ENCODE data around the gene AHCY.
"Not testable (repeated sequence)": the region's sequence is repeated elsewhere in the genome, so short reads cannot be mapped to it uniquely, and the experiment has no call there.

Gene AHCY

GRCh38 chr20:34269996-34270627, 33.0 kb downstream of the AHCY start:
- H3K4me3 ChIP-seq (ENCODE audit: low read length), result no peak overlapping the region
- DNase-seq (ENCODE audit: low read depth, low spot score), result no peak

- no peak for DNase-seq (ENCODE audit: low read depth, low spot score)
- no peak overlapping the region for H3K4me3 ChIP-seq (ENCODE audit: low read length)
Measured at GRCh38 chr20:34268851-34269636, 34.1 kb downstream of the AHCY start.

GRCh38 chr20:34268145-34268544, 35.0 kb downstream of the AHCY start:
- H3K4me3 ChIP-seq (ENCODE audit: low read length), result no peak overlapping the region
- DNase-seq (ENCODE audit: low read depth, low spot score), result no peak

- no peak for DNase-seq (ENCODE audit: low read depth, low spot score)
- no peak overlapping the region for H3K4me3 ChIP-seq (ENCODE audit: low read length)
Measured at GRCh38 chr20:34264141-34264540, 39.0 kb downstream of the AHCY start.

- H3K4me3 ChIP-seq (ENCODE audit: low read length); DNase-seq (ENCODE audit: low read depth, low spot score): not testable (repeated sequence)
Measured at GRCh38 chr20:34263468-34263867, 39.7 kb downstream of the AHCY start.

GRCh38 chr20:34262488-34263288, 40.5 kb downstream of the AHCY start:
- DNase-seq (ENCODE audit: low read depth, low spot score), result no peak
- H3K4me3 ChIP-seq (ENCODE audit: low read length), result no peak overlapping the region

- DNase-seq (ENCODE audit: low read depth, low spot score), result no peak
- H3K4me3 ChIP-seq (ENCODE audit: low read length), result no peak overlapping the region
Measured at GRCh38 chr20:34260208-34260942, 42.8 kb downstream of the AHCY start.

GRCh38 chr20:34256629-34257124, 46.5 kb downstream of the AHCY start:
- no peak overlapping the region for H3K4me3 ChIP-seq (ENCODE audit: low read length)
- DNase-seq (ENCODE audit: low read depth, low spot score), result no peak

- no peak for DNase-seq (ENCODE audit: low read depth, low spot score)
- no peak overlapping the region for H3K4me3 ChIP-seq (ENCODE audit: low read length)
Measured at GRCh38 chr20:34254979-34255378, 48.2 kb downstream of the AHCY start.

DNA sequence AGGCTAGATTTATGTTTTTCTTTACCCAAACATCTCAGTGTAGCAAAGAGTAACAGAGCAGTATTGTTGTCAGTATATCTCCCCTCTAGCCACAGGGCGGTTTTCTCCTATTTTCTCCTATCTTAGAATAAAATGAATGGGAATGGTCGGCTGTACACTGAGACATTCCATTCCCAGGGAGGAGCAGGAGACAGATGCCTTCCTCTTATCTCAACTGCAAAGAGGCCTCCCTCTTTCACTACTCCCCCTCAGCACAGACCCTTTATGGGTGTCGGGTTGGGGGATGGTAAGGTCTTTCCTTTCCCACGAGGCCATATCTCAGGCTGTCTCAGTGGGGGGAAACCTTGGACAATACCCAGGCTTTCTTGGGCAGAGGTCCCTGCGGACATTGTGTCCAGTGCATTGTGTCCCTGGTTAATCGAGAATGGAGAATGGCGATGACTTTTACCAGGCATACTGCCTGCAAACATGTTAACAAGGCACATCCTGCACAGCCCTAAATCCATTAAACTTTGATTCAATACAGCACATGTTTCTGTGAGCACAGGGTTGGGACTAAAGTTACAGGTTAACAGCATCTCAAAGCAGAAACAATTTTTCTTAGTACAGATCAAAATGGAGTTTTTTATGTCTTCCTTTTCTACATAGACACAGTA, 50.6 kb downstream of the AHCY start:
- H3K4me3 ChIP-seq (ENCODE audit: low read length); DNase-seq (ENCODE audit: low read depth, low spot score): not testable (repeated sequence)

- no peak overlapping the region for H3K4me3 ChIP-seq (ENCODE audit: low read length)
- DNase-seq (ENCODE audit: low read depth, low spot score), result no peak
Measured at GRCh38 chr20:34251619-34252018, 51.5 kb downstream of the AHCY start.

GRCh38 chr20:34250005-34250404, 53.1 kb downstream of the AHCY start:
- no peak overlapping the region for H3K4me3 ChIP-seq (ENCODE audit: low read length)
- no peak for DNase-seq (ENCODE audit: low read depth, low spot score)

GRCh38 chr20:34249291-34249690, 53.9 kb downstream of the AHCY start:
- H3K4me3 ChIP-seq (ENCODE audit: low read length), result no peak overlapping the region
- peak; percentile 73 for DNase-seq (ENCODE audit: low read depth, low spot score)

GRCh38 chr20:34246126-34246626, 57.0 kb downstream of the AHCY start:
- no peak overlapping the region for H3K4me3 ChIP-seq (ENCODE audit: low read length)
- no peak for DNase-seq (ENCODE audit: low read depth, low spot score)

DNA sequence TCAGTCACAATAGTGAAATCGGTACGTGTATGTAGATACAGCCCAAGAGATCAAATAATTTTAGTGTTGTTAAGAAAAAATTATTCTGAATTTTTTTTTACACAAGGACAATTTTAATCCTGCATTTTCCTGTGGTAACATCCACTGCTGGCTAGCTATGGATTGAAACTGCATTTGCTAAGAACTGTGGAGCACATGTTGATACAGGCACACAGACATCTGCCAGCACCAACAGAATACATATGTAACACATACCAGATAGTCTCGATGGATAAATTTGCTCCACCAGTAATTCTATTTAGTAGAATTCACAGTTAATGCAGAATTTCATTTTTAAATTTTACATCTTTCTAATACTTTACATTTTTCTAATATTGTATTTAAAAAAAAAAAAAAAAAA, 59.8 kb downstream of the AHCY start:
- DNase-seq (ENCODE audit: low read depth, low spot score), result no peak
- H3K4me3 ChIP-seq (ENCODE audit: low read length), result no peak overlapping the region

GRCh38 chr20:34242879-34243278, 60.3 kb downstream of the AHCY start:
- H3K4me3 ChIP-seq (ENCODE audit: low read length), result no peak overlapping the region
- no peak for DNase-seq (ENCODE audit: low read depth, low spot score)

DNA sequence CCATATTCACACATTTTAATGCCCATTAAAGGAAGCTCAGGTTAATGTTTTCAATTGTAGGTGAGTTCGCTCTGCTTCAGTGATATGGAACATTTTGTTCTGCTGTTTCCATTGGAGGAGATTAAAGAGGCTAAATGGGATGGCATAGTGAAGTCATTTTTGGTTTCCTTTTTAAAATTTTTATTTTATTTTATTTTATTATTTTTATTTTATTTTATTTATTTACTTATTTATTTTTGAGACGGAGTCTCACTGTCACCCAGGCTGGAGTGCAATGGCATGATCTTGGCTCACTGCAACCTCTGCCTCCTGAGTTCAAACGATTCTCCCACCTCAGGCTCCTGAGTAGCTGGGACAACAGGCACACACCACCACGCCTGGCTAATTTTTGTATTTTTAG, 61.1 kb downstream of the AHCY start:
- not testable (repeated sequence) for H3K4me3 ChIP-seq (ENCODE audit: low read length); DNase-seq (ENCODE audit: low read depth, low spot score)
